ENCODE measurements around the gene MYO18B. TPM values are rescaled to one million over a fixed set of nuclear protein-coding genes. Genes with fewer than 3 reads are reported as not detected.

MYO18B gene
- total and polyA plus RNA-seq, 2 donors from 2014 or later: 0.19 to 0.41 TPM

DNA sequence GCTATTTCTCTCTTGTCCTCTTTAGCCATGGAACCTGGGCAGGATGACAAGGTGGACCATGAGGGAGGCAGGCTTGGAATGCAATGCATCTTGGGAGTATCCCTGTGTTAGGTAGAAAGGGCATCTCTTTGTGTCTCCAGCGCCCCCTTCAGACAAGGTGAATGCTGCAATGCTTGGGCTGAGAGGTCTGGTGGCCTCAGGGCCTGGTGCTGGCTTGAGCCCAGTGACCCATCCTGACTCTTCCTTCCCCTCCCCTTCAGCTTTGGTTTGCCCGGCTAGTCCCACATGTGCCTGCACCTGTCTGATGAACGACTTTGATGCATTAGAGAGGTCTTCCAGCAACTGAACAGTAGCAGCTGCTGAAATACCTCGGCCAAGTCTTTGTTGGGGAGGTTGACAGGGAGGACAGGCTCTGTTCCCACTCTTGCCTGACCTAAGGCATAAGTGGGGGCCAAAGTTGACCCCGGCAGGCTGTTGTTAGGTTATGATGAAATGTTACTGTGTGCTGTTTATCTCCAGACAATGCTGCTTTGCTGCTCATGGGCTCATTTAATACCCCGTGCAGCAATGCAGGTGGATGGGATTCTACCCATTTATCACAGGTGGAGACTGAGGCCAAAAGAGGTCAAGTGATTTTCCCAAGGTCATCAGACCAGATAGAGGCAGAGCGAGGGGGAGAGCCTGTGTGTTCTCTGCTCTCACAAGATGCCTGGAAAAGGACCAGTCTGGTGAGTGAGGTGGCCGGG, 22.5 kb downstream of the MYO18B start:
- no peak for FAIRE-seq
- intact Hi-C loops (cut with DNase I): no loop called here
- TF ChIP-seq, protein P1, sequence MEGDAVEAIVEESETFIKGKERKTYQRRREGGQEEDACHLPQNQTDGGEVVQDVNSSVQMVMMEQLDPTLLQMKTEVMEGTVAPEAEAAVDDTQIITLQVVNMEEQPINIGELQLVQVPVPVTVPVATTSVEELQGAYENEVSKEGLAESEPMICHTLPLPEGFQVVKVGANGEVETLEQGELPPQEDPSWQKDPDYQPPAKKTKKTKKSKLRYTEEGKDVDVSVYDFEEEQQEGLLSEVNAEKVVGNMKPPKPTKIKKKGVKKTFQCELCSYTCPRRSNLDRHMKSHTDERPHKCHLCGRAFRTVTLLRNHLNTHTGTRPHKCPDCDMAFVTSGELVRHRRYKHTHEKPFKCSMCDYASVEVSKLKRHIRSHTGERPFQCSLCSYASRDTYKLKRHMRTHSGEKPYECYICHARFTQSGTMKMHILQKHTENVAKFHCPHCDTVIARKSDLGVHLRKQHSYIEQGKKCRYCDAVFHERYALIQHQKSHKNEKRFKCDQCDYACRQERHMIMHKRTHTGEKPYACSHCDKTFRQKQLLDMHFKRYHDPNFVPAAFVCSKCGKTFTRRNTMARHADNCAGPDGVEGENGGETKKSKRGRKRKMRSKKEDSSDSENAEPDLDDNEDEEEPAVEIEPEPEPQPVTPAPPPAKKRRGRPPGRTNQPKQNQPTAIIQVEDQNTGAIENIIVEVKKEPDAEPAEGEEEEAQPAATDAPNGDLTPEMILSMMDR (IDR thresholded peaks at IDR 0.05; ENCODE audit: borderline replicate concordance, extremely low read depth, insufficient read depth): no peak

DNA sequence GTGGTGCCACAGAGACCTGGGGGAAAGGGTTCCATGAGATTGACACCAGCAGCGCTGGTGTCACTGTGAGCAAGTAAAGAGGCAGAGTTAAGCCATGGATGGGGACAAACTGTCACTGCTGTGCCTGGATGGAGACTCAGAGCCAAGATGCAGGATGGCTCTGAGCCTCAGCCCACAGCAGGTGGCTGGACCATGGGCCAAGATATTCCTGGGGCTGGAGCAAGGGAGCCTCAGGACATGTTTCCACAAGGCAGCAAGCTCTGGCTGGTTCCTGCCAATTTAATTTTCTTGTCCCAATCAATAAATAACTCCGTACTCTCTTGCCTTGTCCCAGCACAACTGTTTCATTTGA, 23.0 kb downstream of the MYO18B start:
- intact Hi-C loops (cut with DNase I): no loop called here
- Histone ChIP-seq H3K9me3 (ENCODE audit: control insufficient read depth in 2 of 3, insufficient read depth in 1 of 3, low read length in 3 of 3) (peaks cover 0 to 10% (median 5%) of the 10 kb centered on the region in 3 donors), H3K4me1 (ENCODE audit: control insufficient read depth in 2 of 3, insufficient read depth in 2 of 3, low read depth in 1 of 3, low read length in 3 of 3) (no peaks in the 10 kb centered on the region), H3K27ac (ENCODE audit: low read depth in 2 of 2, low read length in 2 of 2) (no peak overlapping the region), H3K4me3 (ENCODE audit: low read length in 3 of 3) (no peak overlapping the region), H3K36me3 (ENCODE audit: control insufficient read depth in 2 of 3, insufficient read depth in 3 of 3, low read length in 3 of 3) (no peaks in the 10 kb centered on the region), H3K27me3 (ENCODE audit: control insufficient read depth, insufficient read depth, low read length) (no peaks in the 10 kb centered on the region), H3K9ac (ENCODE audit: low read length in 3 of 3) (no peak overlapping the region)
- no peak for FAIRE-seq
- TF ChIP-seq, protein P1 (IDR thresholded peaks at IDR 0.05; ENCODE audit: borderline replicate concordance, extremely low read depth, insufficient read depth): no peak
- no peak for DNase-seq

More for the DNA sequence above, 22.5 kb downstream of the MYO18B start:
- peaks cover 0 to 10% (median 5%) of the 10 kb centered on the region in 3 donors for H3K9me3 ChIP-seq (ENCODE audit: control insufficient read depth in 2 of 3, insufficient read depth in 1 of 3, low read length in 3 of 3)
- H3K36me3 ChIP-seq (ENCODE audit: control insufficient read depth in 2 of 3, insufficient read depth in 3 of 3, low read length in 3 of 3): no peaks in the 10 kb centered on the region
- DNase-seq: no peak
- no peak overlapping the region for H3K4me3 ChIP-seq (ENCODE audit: low read length in 3 of 3)
- no peaks in the 10 kb centered on the region for H3K27me3 ChIP-seq (ENCODE audit: control insufficient read depth, insufficient read depth, low read length)
- no peak overlapping the region for H3K27ac ChIP-seq (ENCODE audit: low read depth in 2 of 2, low read length in 2 of 2)
- H3K4me1 ChIP-seq (ENCODE audit: control insufficient read depth in 2 of 3, insufficient read depth in 2 of 3, low read depth in 1 of 3, low read length in 3 of 3): no peaks in the 10 kb centered on the region
- H3K9ac ChIP-seq (ENCODE audit: low read length in 3 of 3): no peak overlapping the region

DNA sequence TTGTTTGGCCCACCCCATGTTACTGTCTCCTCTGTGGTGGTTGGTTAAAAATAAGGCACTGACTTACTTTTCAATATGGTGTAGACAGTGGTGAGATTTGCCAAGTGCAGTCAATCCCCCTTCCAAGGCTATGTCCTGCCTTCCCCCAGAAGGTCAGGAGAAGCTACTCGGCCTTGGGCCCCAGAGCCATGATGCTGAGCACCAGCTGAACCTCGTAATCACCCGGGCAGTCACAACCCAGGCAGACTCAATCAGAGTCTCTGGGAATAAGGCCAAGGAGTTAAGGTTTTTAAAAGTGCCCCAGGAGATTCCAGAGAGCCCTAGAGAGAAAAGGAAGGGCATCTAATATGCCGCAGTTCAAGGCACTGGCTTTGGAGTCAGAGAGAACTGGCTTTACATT, 23.8 kb downstream of the MYO18B start:
- Histone ChIP-seq H3K9me3 (ENCODE audit: control insufficient read depth in 2 of 3, insufficient read depth in 1 of 3, low read length in 3 of 3) (peaks cover 0 to 10% (median 5%) of the 10 kb centered on the region in 3 donors), H3K27me3 (ENCODE audit: control insufficient read depth, insufficient read depth, low read length) (no peaks in the 10 kb centered on the region), H3K27ac (ENCODE audit: low read depth in 2 of 2, low read length in 2 of 2) (no peak overlapping the region), H3K9ac (ENCODE audit: low read length in 3 of 3) (no peak overlapping the region), H3K36me3 (ENCODE audit: control insufficient read depth in 2 of 3, insufficient read depth in 3 of 3, low read length in 3 of 3) (no peaks in the 10 kb centered on the region), H3K4me1 (ENCODE audit: control insufficient read depth in 2 of 3, insufficient read depth in 2 of 3, low read depth in 1 of 3, low read length in 3 of 3) (no peaks in the 10 kb centered on the region), H3K4me3 (ENCODE audit: low read length in 3 of 3) (no peak overlapping the region)
- DNase-seq (no peak), FAIRE-seq (no peak)
- intact Hi-C loops (cut with DNase I): no loop called here
- TF ChIP-seq, protein P1 (IDR thresholded peaks at IDR 0.05; ENCODE audit: borderline replicate concordance, extremely low read depth, insufficient read depth): no peak
